HTERT RPE-1 (cell line): Measurements from ENCODE around the gene SLC4A1AP.

Experiments
- in situ Hi-C: fragments of 300-500 bp; cut with MboI; formaldehyde crosslinking; loops from 4 replicates; pipeline ENCODE4 v1.14.3; 2020; ENCODE audit warnings: low sequenced_read_pairs

Gene SLC4A1AP

DNA sequence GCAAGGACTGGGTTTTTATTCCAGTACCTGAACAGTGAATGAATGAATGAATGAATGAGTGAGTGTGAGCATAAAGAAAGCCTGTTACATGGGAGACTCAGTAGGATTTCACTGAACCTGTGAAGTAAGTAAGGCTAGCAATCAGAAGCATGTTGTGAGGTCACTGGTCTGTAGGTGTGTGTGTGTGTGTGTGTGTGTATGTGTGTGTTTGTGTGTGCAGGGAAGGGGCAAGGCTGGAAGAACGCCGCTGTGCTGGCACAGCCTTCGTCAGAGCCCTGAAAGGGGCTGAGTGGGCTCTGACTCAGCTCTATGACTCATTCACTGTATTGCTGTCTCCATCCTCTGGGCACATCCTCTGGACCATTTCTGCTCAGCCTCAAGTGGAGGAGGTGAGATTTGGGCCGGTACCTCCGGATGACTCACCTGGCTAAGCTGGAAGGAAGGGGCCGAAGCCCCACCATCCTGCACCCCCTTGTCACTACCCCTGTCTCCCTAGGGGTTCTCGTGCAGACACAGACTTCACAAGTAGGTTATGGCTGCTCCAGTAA is 56.4 kb downstream of the SLC4A1AP start:
- in situ Hi-C loops: no loop called here

DNA sequence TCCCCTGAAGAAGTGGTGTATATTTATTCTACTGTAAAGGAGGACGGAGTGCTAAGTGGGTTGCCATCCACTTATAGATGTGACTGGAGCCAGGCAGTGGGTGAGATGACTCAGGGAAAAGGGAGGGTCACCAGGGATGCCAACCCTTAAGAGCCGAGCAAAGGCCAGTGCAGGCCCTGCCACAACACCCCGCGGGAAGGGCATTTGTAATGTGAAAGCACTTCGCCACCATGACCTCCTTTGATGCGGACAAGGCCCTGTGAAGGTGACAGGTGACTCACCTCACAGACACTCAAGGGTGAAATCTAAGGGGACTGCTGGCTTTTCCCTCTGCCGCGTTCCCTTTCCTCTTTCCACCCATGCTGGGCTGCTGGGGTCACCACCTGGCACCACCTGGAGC is 57.6 kb downstream of the SLC4A1AP start:
- in situ Hi-C loops: no loop called here

DNA sequence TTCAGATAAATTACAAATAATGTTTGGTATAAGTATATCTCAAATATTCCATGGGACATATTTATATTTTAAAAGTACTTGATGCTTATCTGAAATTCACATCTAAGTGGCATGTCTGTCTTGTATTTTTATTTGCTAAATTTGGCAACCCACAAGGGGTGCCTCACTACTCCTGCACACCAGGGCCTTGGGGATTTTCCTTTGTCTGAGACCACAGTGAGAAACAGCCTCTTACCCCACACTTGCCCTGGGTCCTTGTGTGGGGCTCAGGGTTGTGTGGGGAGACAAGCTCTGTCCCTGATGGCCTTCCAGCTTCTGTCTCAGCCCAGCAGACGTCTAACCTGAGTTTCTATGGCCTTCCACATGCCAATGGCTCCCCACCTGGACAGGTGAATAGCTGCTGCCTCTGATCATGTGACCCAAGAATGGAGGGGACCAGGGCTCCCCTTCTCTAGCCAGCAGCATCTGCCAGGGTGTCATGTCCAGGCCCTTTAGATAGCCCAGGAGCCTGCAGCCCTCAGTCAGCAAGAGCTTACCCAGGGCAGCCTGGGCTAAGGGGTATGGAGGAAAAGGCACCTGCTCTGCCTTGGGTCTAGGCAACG is 58.3 kb downstream of the SLC4A1AP start:
- in situ Hi-C loops: no loop called here

GRCh38 chr2:27723372-27724144 is 59.9 kb downstream of the SLC4A1AP start:
- in situ Hi-C loops: no loop called here

DNA sequence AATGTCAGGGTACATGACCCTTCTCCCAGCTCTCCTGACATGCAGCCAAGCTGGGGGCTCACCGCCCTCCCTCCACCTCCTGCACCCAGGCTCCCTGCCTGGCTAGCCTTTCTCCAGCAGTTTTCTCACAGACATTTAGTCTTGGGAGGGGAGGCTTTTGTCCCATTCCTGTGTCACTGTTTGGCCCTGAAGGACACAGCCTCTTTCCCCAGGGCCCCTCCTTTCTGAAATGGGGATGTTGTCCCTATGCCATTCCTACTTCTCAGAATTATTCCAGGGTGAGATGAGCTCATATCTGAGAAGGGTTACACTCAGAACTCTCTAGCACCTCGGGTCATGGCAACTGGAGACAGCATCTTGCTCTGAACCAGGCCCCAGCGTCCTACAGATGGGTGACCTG is 60.5 kb downstream of the SLC4A1AP start:
- in situ Hi-C loops: no loop called here

GRCh38 chr2:27724905-27725701 is 61.4 kb downstream of the SLC4A1AP start:
- in situ Hi-C loops: no loop called here

GRCh38 chr2:27727257-27727656 is 63.6 kb downstream of the SLC4A1AP start:
- in situ Hi-C loops: no loop called here

DNA sequence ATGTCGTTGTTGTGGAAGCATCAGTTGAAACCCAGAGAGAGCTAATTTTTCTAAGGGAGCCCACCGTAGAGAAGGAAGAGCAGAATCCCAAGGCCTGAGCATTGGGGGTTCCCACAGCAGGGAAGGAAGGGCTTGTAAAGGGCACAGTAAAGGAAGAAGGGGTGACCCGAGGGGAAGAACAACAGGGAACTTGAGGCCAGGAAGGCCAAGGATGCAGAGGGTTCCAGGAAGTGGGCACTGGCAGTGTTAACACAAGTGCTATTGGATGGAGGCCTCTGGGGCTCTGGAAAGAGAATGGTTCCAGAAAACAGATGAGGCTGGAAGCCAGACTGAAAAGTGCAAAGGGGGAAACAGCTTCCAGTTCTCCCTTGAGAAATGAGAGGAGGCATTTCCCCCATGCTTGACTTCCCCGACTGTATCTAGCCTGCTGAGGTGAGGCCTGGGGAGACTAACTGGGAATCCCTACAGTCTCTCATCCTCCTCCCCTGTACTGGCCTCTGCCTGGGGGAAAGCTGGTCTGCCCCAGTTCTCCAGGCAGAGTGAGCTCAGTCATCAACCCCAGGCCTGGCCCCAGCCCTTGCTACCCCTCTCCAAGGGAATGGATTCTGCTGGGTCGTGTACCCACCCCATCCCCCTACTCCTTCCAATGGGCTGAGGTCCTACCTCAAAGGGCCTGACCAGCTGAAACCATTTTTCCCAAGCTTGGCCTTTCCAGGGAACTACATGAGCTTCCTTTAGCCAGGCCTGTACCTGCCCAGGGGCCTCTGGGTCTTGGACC is 64.6 kb downstream of the SLC4A1AP start:
- in situ Hi-C loops: no loop called here

- in situ Hi-C loops: no loop called here
These were observed 65.5 kb downstream of the SLC4A1AP start for GRCh38 chr2:27729198-27729597.

GRCh38 chr2:27729614-27730013 is 65.9 kb downstream of the SLC4A1AP start:
- in situ Hi-C loops: no loop called here

DNA sequence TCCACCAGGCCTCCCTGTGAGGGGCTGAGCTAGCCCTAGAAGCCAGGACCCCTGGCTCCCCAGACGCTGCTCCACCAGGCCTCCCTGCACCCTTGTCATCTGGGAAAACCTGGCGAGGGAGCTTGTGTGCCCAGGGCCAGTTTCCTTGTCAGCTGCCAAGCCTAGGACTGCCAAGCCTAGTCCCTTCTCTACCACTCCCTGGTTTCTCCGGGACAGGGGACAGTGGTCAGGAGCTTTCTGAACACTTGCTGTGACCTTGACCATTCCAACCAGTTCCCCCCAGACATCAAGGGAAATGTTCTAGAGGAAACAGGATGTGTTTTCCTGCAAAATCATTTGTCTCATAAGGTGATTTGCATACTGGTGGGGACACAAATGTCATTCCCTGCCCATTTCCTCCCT is 66.6 kb downstream of the SLC4A1AP start:
- in situ Hi-C loops: no loop called here

DNA sequence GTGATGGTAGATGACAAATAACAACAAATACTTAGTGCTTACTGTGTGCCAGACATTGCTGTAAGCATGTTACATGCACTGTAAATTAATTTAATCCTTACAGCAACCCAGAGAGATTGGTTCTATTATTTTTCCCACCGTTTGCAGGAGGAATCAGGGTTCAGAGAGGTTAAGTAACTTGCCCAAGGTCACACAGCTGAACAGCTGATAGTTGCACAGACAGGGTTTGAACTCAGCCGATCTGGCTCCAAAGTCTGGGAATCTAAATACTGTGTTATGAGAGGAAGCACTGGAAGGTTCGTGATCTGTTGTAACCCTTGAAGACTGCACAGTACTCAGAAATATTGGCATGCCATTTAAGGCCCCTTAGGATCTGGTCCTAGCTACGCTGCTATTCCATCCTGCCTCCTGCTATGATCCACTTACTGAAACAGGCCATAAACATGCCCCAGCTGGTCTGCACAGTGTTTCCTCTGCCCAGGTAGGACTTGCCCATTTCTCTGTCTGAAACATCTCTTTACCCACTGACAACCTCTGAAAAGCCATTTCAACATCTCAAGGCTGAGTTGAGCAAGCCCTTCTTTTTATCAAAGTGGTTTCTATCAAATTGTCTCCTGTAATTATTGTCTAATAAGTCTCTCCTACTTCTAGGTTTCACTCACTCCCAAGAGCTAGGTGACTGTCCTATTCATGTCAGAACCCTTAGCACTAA is 67.4 kb downstream of the SLC4A1AP start:
- in situ Hi-C loops: no loop called here

GRCh38 chr2:27734305-27734704 is 70.6 kb downstream of the SLC4A1AP start:
- in situ Hi-C loops: no loop called here

GRCh38 chr2:27735263-27735904 is 71.7 kb downstream of the SLC4A1AP start:
- in situ Hi-C loops: no loop called here

GRCh38 chr2:27736031-27736889 is 72.6 kb downstream of the SLC4A1AP start:
- in situ Hi-C loops: no loop called here

DNA sequence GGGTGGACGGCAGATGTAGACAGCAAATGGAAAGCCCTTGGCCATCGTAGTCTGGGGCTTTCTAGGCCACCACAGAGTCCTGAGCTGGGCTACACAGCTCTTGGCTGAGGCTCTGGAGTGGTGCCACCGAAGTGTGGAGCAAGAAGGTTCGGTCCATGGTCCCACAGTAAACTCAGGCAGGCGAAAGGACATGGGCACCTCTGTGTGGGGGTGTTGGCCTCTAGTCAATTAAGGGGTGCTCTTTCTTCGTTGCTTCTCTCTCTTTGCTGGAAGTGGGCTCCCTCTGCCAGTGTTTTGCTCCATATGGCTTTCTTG is 73.2 kb downstream of the SLC4A1AP start:
- in situ Hi-C loops: no loop called here

DNA sequence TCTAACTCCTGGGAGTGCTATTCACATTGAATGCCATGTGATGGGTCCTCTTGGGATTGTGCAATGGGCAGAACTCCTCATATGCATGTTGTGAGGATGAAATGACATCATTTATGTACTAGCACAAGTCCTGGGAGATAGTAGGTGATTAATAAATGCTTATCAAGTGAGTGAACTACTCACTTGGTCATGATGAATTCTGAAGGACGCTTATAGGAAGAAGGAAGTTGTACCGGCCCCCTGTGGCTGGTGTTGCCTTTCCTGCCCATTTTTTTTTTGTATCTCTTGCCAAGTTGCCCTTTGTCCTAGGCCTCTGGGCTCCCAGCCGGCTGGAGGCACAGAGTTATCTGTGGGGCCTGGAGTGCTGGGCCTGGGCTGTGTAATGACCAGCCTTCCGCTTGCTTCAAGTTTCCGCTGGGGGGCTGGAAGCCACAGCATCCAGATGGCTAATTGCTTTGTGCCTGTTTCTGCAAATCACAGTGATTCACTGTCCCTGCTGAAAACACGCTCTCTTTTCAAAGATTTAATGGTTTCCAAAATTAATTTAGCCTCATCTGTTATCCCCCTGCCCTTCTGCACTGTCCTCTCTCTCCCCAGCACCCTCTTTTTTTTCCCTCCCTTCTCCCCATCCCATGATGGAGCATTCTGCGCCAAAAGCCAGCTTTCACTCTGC is 74.1 kb downstream of the SLC4A1AP start:
- in situ Hi-C loops: no loop called here

DNA sequence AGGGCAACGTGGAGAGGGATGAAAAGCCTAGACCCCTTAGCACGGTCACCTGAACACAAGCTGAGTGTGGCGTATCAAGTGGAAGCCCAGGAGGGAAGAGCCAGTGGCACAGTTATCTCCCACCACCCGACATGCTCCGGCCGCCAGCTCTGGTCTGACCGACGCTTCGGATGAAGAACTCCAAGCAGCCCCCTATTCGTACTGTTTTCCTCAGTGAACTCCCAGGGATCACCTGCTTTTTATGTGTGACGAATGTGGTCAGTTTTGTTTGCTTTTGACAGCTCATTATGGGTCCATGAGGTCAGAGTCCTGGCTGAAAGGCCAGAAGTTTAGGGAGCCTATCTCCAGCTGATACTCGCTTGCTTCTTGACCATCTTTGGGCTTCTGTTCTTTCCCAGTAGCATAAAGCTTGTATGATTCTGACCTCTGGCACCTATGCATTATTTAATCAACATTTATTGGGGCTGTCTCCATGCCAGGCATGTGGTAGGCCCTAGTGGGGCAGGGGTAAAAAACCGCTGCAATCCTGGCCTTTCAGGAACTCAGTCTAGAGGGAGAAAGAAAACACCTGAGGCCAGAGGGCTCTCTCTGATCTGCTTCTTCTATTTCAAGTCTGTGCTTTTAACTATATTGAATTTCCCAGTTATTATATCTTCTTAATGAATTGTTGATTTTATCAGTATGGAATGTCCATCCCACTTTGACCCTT is 74.8 kb downstream of the SLC4A1AP start:
- in situ Hi-C loops: no loop called here
